OCI-LY1 (cell line): ENCODE measurements around the gene SUPT5H.

ENCODE experiments used
- CTCF ChIP-seq: fragments of 200-600 bp; sonication (generic), shearing (Covaris generic); IDR thresholded peaks from 2 replicates; pipeline ENCODE4 v1.5.1; 2017; ENCODE audit warnings: mild to moderate bottlenecking, antibody characterized with exemption, low read length, moderate library complexity, mixed read lengths
- EZH2 ChIP-seq: fragments of 200-600 bp; sonication (generic), shearing (Covaris generic); IDR thresholded peaks from 2 replicates; pipeline ENCODE4 v1.8.0; 2017; ENCODE audit warnings: borderline replicate concordance, mixed run types, mild to moderate bottlenecking, antibody characterized with exemption, low read length, moderate library complexity, mixed read lengths

GRCh38 chr19:39432677-39433025, 12.7 kb upstream of the SUPT5H start:
- TF ChIP-seq CTCF (no peak), EZH2 (no peak)
